ENCODE data around the gene IL4I1. TPM values are rescaled to one million over a fixed set of nuclear protein-coding genes. Genes with fewer than 3 reads are reported as not detected.

Gene IL4I1
- total and polyA plus RNA-seq, 11 donors = 0.27 to 21.6 (median 0.44) TPM; not detected in 4

- Histone ChIP-seq H3K36me3 (peaks cover 0 to 16% (median 11%) of the 10 kb centered on the region in 9 donors), H3K27ac (peak within 1 kb of the TSS; percentile 93 to 100 (median 99)), H3K27me3 (no peaks in the 10 kb centered on the region), H3K9me3 (peaks cover 0 to 9% (median 0%) of the 10 kb centered on the region in 12 donors), H3K4me1 (peaks cover 3 to 42% (median 25%) of the 10 kb centered on the region in 12 donors), H3K4me3 (peak within 1 kb of the TSS; percentile 60 to 99 (median 76))
- ATAC-seq (peak; percentile 94 to 97 (median 94)), DNase-seq (peak; percentile 92 to 96 (median 93))
- intact Hi-C loops (cut with DNase I) = loop anchor here in 6 of 10 donors (1.0 to 5.0 kb wide), 6 partner anchors 16 to 173 kb away; partner anchors contain the start of genes MED25 (in 4 of the 6), FUZ (in 1 of the 6), PNKP (in 1 of the 6) and PRMT1 (in 1 of the 6)
- 1% methylated on average over 36 to 98 of the region's 98 CpGs for WGBS, 4 donors
- TF ChIP-seq POLR2A (IDR thresholded peaks at IDR 0.05) = peak; percentile 29 to 86
- TF ChIP-seq CTCF (IDR thresholded peaks at IDR 0.05) = no peak
These were observed 46.0 kb downstream of the IL4I1 start, which contains the start of gene PTOV1 for GRCh38 chr19:49850487-49851342. PTOV1 (plus strand) TSS chr19:49851159.

GRCh38 chr19:49850221-49850486 lies 46.5 kb downstream of the IL4I1 start:
- TF ChIP-seq POLR2A (IDR thresholded peaks at IDR 0.05) (no peak), CTCF (IDR thresholded peaks at IDR 0.05) (no peak)
- H3K36me3 ChIP-seq = peaks cover 0 to 10% (median 5%) of the 10 kb centered on the region in 9 donors
- ATAC-seq (peak in 2 of 4 donors; percentile 4 to 22), DNase-seq (no peak)
- intact Hi-C loops (cut with DNase I) = loop anchor here in 6 of 10 donors (1.0 to 5.0 kb wide), 6 partner anchors 17 to 173 kb away; partner anchors contain the start of genes MED25 (in 4 of the 6), FUZ (in 1 of the 6), PNKP (in 1 of the 6) and PRMT1 (in 1 of the 6)
- no peaks in the 10 kb centered on the region for H3K27me3 ChIP-seq
- peaks cover 3 to 42% (median 25%) of the 10 kb centered on the region in 12 donors for H3K4me1 ChIP-seq
- peak overlapping the region in 11 of 12 donors; percentile 94 to 100 (median 99) for H3K27ac ChIP-seq
- peaks cover 0 to 9% (median 0%) of the 10 kb centered on the region in 12 donors for H3K9me3 ChIP-seq
- WGBS, 4 donors = 46 to 58% (median 57%) methylated on average over 12 of the region's 12 CpGs
- H3K4me3 ChIP-seq = peak overlapping the region; percentile 60 to 99 (median 76)

GRCh38 chr19:49849433-49850220 lies 47.1 kb downstream of the IL4I1 start:
- Histone ChIP-seq H3K27me3 (no peaks in the 10 kb centered on the region), H3K4me3 (peak overlapping the region in 10 of 12 donors; percentile 67 to 99 (median 78)), H3K4me1 (peaks cover 3 to 42% (median 25%) of the 10 kb centered on the region in 12 donors), H3K36me3 (peaks cover 0 to 5% (median 1%) of the 10 kb centered on the region in 9 donors), H3K9me3 (peaks cover 0 to 9% (median 0%) of the 10 kb centered on the region in 12 donors), H3K27ac (peak overlapping the region in 9 of 12 donors; percentile 94 to 100 (median 99))
- ATAC-seq (no peak), DNase-seq (no peak)
- WGBS, 4 donors = 89 to 91% (median 90%) methylated on average over 15 of the region's 15 CpGs
- intact Hi-C loops (cut with DNase I) = loop anchor here in 6 of 10 donors (1.0 to 5.0 kb wide), 6 partner anchors 17 to 172 kb away; partner anchors contain the start of genes MED25 (in 4 of the 6), FUZ (in 1 of the 6), PNKP (in 1 of the 6) and PRMT1 (in 1 of the 6)
- no peak for TF ChIP-seq CTCF (IDR thresholded peaks at IDR 0.05)
- no peak for TF ChIP-seq POLR2A (IDR thresholded peaks at IDR 0.05)
